ENCODE data around the gene IL33. TPM values are rescaled to one million over a fixed set of nuclear protein-coding genes. Genes with fewer than 3 reads are reported as not detected.

Gene IL33
- total RNA-seq, 1 experiment from 2014 or later = 0.10 TPM

GRCh38 chr9:6199596-6199995, 16.0 kb upstream of the IL33 start:
- Histone ChIP-seq H3K4me1 (no peaks in the 10 kb centered on the region), H3K4me3 (no peak overlapping the region), H3K36me3 (no peaks in the 10 kb centered on the region), H3K27ac (no peak overlapping the region), H3K9me3 (replicated peaks) (no peaks in the 10 kb centered on the region), H3K27me3 (no peaks in the 10 kb centered on the region)
- no peak for DNase-seq

GRCh38 chr9:6200761-6201160, 14.8 kb upstream of the IL33 start:
- DNase-seq = no peak
- H3K9me3 ChIP-seq (replicated peaks) = no peaks in the 10 kb centered on the region
- no peaks in the 10 kb centered on the region for H3K4me1 ChIP-seq
- H3K4me3 ChIP-seq = no peak overlapping the region
- no peak overlapping the region for H3K27ac ChIP-seq
- H3K36me3 ChIP-seq = no peaks in the 10 kb centered on the region
- H3K27me3 ChIP-seq = no peaks in the 10 kb centered on the region

GRCh38 chr9:6209966-6210365, 5.6 kb upstream of the IL33 start:
- H3K4me3 ChIP-seq = no peak overlapping the region
- DNase-seq = no peak
- H3K36me3 ChIP-seq = no peaks in the 10 kb centered on the region
- no peaks in the 10 kb centered on the region for H3K4me1 ChIP-seq
- no peaks in the 10 kb centered on the region for H3K9me3 ChIP-seq (replicated peaks)
- H3K27ac ChIP-seq = no peak overlapping the region
- H3K27me3 ChIP-seq = no peaks in the 10 kb centered on the region

GRCh38 chr9:6212722-6213375, 2.8 kb upstream of the IL33 start:
- no peaks in the 10 kb centered on the region for H3K36me3 ChIP-seq
- H3K4me3 ChIP-seq = no peak overlapping the region
- H3K4me1 ChIP-seq = no peaks in the 10 kb centered on the region
- DNase-seq = no peak
- no peak overlapping the region for H3K27ac ChIP-seq
- no peaks in the 10 kb centered on the region for H3K9me3 ChIP-seq (replicated peaks)
- no peaks in the 10 kb centered on the region for H3K27me3 ChIP-seq

- H3K27me3 ChIP-seq = no peaks in the 10 kb centered on the region
- no peak for DNase-seq
- H3K27ac ChIP-seq = no peak overlapping the region
- H3K9me3 ChIP-seq (replicated peaks) = no peaks in the 10 kb centered on the region
- no peak overlapping the region for H3K4me3 ChIP-seq
- no peaks in the 10 kb centered on the region for H3K4me1 ChIP-seq
- H3K36me3 ChIP-seq = no peaks in the 10 kb centered on the region
Observed at GRCh38 chr9:6214434-6214833, 1.2 kb upstream of the IL33 start.

GRCh38 chr9:6214903-6215302, 704 bp upstream of the IL33 start:
- Histone ChIP-seq H3K27ac (no peak overlapping the region), H3K4me1 (no peaks in the 10 kb centered on the region), H3K27me3 (no peaks in the 10 kb centered on the region), H3K36me3 (no peaks in the 10 kb centered on the region), H3K4me3 (no peak overlapping the region), H3K9me3 (replicated peaks) (no peaks in the 10 kb centered on the region)
- DNase-seq = no peak

GRCh38 chr9:6216002-6216401, 395 bp downstream of the IL33 start:
- H3K4me1 ChIP-seq = no peaks in the 10 kb centered on the region
- no peaks in the 10 kb centered on the region for H3K9me3 ChIP-seq (replicated peaks)
- DNase-seq = no peak
- no peaks in the 10 kb centered on the region for H3K27me3 ChIP-seq
- H3K4me3 ChIP-seq = no peak overlapping the region
- no peaks in the 10 kb centered on the region for H3K36me3 ChIP-seq
- H3K27ac ChIP-seq = no peak overlapping the region

GRCh38 chr9:6216951-6217350, 1.3 kb downstream of the IL33 start:
- Histone ChIP-seq H3K9me3 (replicated peaks) (no peaks in the 10 kb centered on the region), H3K36me3 (no peaks in the 10 kb centered on the region), H3K27ac (no peak overlapping the region), H3K4me3 (no peak overlapping the region), H3K27me3 (no peaks in the 10 kb centered on the region), H3K4me1 (no peaks in the 10 kb centered on the region)
- DNase-seq = no peak

- Histone ChIP-seq H3K4me1 (no peaks in the 10 kb centered on the region), H3K36me3 (no peaks in the 10 kb centered on the region), H3K9me3 (replicated peaks) (no peaks in the 10 kb centered on the region), H3K27ac (no peak overlapping the region), H3K4me3 (no peak overlapping the region), H3K27me3 (no peaks in the 10 kb centered on the region)
- DNase-seq = no peak
Observed at GRCh38 chr9:6218099-6218502, 2.5 kb downstream of the IL33 start.

GRCh38 chr9:6219040-6219439, 3.4 kb downstream of the IL33 start:
- H3K27ac ChIP-seq = no peak overlapping the region
- no peaks in the 10 kb centered on the region for H3K9me3 ChIP-seq (replicated peaks)
- H3K4me1 ChIP-seq = no peaks in the 10 kb centered on the region
- no peak for DNase-seq
- no peaks in the 10 kb centered on the region for H3K36me3 ChIP-seq
- no peak overlapping the region for H3K4me3 ChIP-seq
- no peaks in the 10 kb centered on the region for H3K27me3 ChIP-seq

GRCh38 chr9:6219981-6220380, 4.4 kb downstream of the IL33 start:
- no peaks in the 10 kb centered on the region for H3K27me3 ChIP-seq
- H3K9me3 ChIP-seq (replicated peaks) = no peaks in the 10 kb centered on the region
- no peak overlapping the region for H3K27ac ChIP-seq
- H3K4me3 ChIP-seq = no peak overlapping the region
- no peaks in the 10 kb centered on the region for H3K36me3 ChIP-seq
- no peak for DNase-seq
- no peaks in the 10 kb centered on the region for H3K4me1 ChIP-seq

GRCh38 chr9:6224393-6225154, 9.0 kb downstream of the IL33 start:
- Histone ChIP-seq H3K4me1 (no peaks in the 10 kb centered on the region), H3K9me3 (replicated peaks) (no peaks in the 10 kb centered on the region), H3K27ac (no peak overlapping the region), H3K27me3 (no peaks in the 10 kb centered on the region), H3K36me3 (no peaks in the 10 kb centered on the region), H3K4me3 (no peak overlapping the region)
- DNase-seq = no peak

- DNase-seq = no peak
- Histone ChIP-seq H3K4me3 (no peak overlapping the region), H3K27ac (no peak overlapping the region), H3K36me3 (no peaks in the 10 kb centered on the region), H3K9me3 (replicated peaks) (no peaks in the 10 kb centered on the region), H3K4me1 (no peaks in the 10 kb centered on the region), H3K27me3 (no peaks in the 10 kb centered on the region)
Observed at GRCh38 chr9:6226696-6227095, 11.1 kb downstream of the IL33 start.

- H3K27me3 ChIP-seq = no peaks in the 10 kb centered on the region
- no peaks in the 10 kb centered on the region for H3K36me3 ChIP-seq
- H3K9me3 ChIP-seq (replicated peaks) = no peaks in the 10 kb centered on the region
- no peak overlapping the region for H3K4me3 ChIP-seq
- no peak overlapping the region for H3K27ac ChIP-seq
- DNase-seq = no peak
- H3K4me1 ChIP-seq = no peaks in the 10 kb centered on the region
Observed at GRCh38 chr9:6229186-6229585, 13.6 kb downstream of the IL33 start.

GRCh38 chr9:6229619-6230018, 14.0 kb downstream of the IL33 start:
- Histone ChIP-seq H3K4me1 (no peaks in the 10 kb centered on the region), H3K27me3 (no peaks in the 10 kb centered on the region), H3K27ac (no peak overlapping the region), H3K9me3 (replicated peaks) (no peaks in the 10 kb centered on the region), H3K4me3 (no peak overlapping the region), H3K36me3 (no peaks in the 10 kb centered on the region)
- no peak for DNase-seq
